ENCODE results near the gene LDLRAD1. TPM values are rescaled to one million over a fixed set of nuclear protein-coding genes. Genes with fewer than 3 reads are reported as not detected.

The LDLRAD1 gene
- total and polyA plus RNA-seq, 2 donors (not counting 3 experiments of a cell fraction or from before 2014, with no cell fraction given) = not detected

GRCh38 chr1:53963460-53963859, 54.5 kb downstream of the LDLRAD1 start:
- intact Hi-C loops (cut with micrococcal nuclease) = no loop called here
- no peak for DNase-seq (ENCODE audit: low read depth, low spot score)
- H3K4me1 ChIP-seq (ENCODE audit: control insufficient read depth, extremely low read depth, insufficient read depth, low read length) = no peaks in the 10 kb centered on the region
- CTCF ChIA-PET = interaction anchor here (2.3 kb wide), 1 partner anchor 85 kb away, joined by 7 read pairs; no protein-coding TSS in a partner anchor
- peaks cover 16 to 27% of the 10 kb centered on the region in 2 experiments for H3K36me3 ChIP-seq (ENCODE audit: control insufficient read depth in 2 of 2, extremely low read depth in 1 of 2, insufficient read depth in 2 of 2, low read length in 2 of 2)
- H2AFZ ChIP-seq (ENCODE audit: low read depth, low read length) = no peak overlapping the region
- no peak overlapping the region for H3K27ac ChIP-seq (ENCODE audit: insufficient read depth, low read depth, low read length)
- H3K9me1 ChIP-seq (replicated peaks; ENCODE audit: control insufficient read depth, extremely low read depth, insufficient read depth, low read length) = no peaks in the 10 kb centered on the region
- H3K4me3 ChIP-seq (replicated peaks in 1 of 3; ENCODE audit: insufficient read depth in 1 of 3, low read depth in 1 of 3, low read length in 3 of 3) = no peak overlapping the region
- no peak for FAIRE-seq
- no TSS peak for BruUV-seq (replicated peaks)
- no peaks in the 10 kb centered on the region for H3K27me3 ChIP-seq (ENCODE audit: control insufficient read depth in 2 of 2, insufficient read depth in 2 of 2, low read length in 2 of 2)
- TF ChIP-seq EZH2 (IDR thresholded peaks at IDR 0.05; ENCODE audit: borderline replicate concordance, low read depth, low read length, severe bottlenecking) (no peak), GATA2 (IDR thresholded peaks at IDR 0.05; ENCODE audit: insufficient read depth, insufficient read length, low read depth, low read length) (no peak), POLR2A (IDR thresholded peaks at IDR 0.05; ENCODE audit: low read depth, low read length) (no peak), JUN (IDR thresholded peaks at IDR 0.05; ENCODE audit: borderline replicate concordance, insufficient read depth, insufficient read length, low read depth) (no peak), FOS (IDR thresholded peaks at IDR 0.05; ENCODE audit: borderline replicate concordance, insufficient read depth, low read length) (no peak), MYC (IDR thresholded peaks at IDR 0.05; ENCODE audit: low read depth, low read length) (no peak), POLR2AphosphoS5 (IDR thresholded peaks at IDR 0.05; ENCODE audit: insufficient read depth, low read depth, low read length) (no peak)
- TF ChIP-seq, protein P1, sequence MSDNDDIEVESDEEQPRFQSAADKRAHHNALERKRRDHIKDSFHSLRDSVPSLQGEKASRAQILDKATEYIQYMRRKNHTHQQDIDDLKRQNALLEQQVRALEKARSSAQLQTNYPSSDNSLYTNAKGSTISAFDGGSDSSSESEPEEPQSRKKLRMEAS (IDR thresholded peaks at IDR 0.05; ENCODE audit: insufficient read depth, insufficient read length) = no peak
- TF ChIP-seq, protein P2, sequence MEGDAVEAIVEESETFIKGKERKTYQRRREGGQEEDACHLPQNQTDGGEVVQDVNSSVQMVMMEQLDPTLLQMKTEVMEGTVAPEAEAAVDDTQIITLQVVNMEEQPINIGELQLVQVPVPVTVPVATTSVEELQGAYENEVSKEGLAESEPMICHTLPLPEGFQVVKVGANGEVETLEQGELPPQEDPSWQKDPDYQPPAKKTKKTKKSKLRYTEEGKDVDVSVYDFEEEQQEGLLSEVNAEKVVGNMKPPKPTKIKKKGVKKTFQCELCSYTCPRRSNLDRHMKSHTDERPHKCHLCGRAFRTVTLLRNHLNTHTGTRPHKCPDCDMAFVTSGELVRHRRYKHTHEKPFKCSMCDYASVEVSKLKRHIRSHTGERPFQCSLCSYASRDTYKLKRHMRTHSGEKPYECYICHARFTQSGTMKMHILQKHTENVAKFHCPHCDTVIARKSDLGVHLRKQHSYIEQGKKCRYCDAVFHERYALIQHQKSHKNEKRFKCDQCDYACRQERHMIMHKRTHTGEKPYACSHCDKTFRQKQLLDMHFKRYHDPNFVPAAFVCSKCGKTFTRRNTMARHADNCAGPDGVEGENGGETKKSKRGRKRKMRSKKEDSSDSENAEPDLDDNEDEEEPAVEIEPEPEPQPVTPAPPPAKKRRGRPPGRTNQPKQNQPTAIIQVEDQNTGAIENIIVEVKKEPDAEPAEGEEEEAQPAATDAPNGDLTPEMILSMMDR (IDR thresholded peaks at IDR 0.05; ENCODE audit: extremely low read depth in 1 of 2, insufficient read depth in 1 of 2, low read depth in 1 of 2, low read length in 2 of 2) = no peak
- dilution Hi-C loops (cut with MboI; ENCODE audit: extremely low pct_ligation_motif_present, low sequenced_read_pairs) = no loop called here
- H3K4me2 ChIP-seq (ENCODE audit: insufficient read depth, low read length) = no peak overlapping the region
- no peaks in the 10 kb centered on the region for H4K20me1 ChIP-seq (replicated peaks; ENCODE audit: control insufficient read depth, extremely low read depth, insufficient read depth, low read length)
- H3K9me3 ChIP-seq (replicated peaks; ENCODE audit: control insufficient read depth, insufficient read depth, low read length) = no peaks in the 10 kb centered on the region
- no peak overlapping the region for H3K9ac ChIP-seq (replicated peaks; ENCODE audit: extremely low read depth, insufficient read depth, low read length)
- H3K79me2 ChIP-seq (ENCODE audit: control insufficient read depth, insufficient read depth, low read length) = no peaks in the 10 kb centered on the region
- POLR2A ChIA-PET = no interaction called here

Data from endothelial cell of umbilical vein (primary cell).